Measurements from ENCODE around the gene SECISBP2L.

- TF ChIP-seq CTCF (IDR thresholded peaks at IDR 0.05; ENCODE audit: low read length) = no peak
- TF ChIP-seq EZH2 (optimal IDR thresholded peaks at IDR 0.05; ENCODE audit: low read depth, low read length) = no peak
Observed at GRCh38 chr15:48946840-48947187, 99.4 kb downstream of the SECISBP2L start.
